Amniotic epithelial cell (primary cell): ENCODE measurements around the gene MGME1.
"Not testable (repeated sequence)": the region's sequence is repeated elsewhere in the genome, so short reads cannot be mapped to it uniquely, and the experiment has no call there.

Experiments used
- DNase-seq: peaks from one replicate; pipeline ENCODE4 v3.0.0-alpha.2; 2010; ENCODE audit warnings: low read depth

The MGME1 gene

GRCh38 chr20:18020931-18021330 is 52.1 kb downstream of the MGME1 start:
- no peak for DNase-seq

DNA sequence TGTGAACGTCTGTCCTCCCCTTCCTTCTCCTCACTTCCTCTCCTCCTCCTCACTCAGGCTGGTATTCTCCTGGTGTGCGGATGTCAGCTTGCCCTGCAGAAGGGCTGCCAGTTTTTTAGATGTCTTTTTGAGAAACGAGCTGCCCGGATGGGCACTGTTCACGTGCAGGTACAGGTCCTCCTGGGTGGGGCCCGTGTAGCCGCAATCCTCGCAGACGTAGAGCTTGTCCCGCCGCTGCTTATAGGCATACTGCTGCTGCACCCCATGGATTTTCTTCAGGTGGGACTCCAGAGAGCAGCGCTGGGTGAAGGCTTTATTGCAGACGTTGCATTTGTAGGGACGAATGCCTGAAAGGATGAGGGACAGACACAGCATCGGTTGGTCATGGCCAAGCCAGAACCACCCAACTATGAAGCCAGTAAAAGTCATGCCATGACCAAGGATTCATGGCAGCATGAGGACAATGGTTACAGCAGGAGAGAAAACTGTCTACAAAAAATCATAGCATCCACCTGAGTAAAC is 55.8 kb downstream of the MGME1 start:
- no peak for DNase-seq

DNA sequence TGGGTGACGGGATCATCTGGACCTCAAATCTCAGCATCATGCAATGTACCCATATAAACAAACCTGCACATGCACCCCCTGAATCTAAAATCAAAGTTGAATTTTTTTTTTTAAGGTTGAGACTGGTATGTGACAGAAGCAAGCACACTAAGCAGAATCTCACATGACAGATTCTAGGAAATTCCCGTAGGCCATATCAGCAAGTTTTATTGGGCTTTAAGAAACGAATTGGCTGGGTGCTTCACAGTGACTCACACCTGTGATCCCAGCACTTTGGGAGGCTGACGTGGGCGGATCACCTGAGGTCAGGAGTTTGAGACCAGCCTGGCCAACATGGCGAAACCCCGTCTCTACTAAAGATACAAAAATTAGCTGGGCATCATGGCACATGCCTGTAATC is 58.2 kb downstream of the MGME1 start:
- DNase-seq: not testable (repeated sequence)

DNA sequence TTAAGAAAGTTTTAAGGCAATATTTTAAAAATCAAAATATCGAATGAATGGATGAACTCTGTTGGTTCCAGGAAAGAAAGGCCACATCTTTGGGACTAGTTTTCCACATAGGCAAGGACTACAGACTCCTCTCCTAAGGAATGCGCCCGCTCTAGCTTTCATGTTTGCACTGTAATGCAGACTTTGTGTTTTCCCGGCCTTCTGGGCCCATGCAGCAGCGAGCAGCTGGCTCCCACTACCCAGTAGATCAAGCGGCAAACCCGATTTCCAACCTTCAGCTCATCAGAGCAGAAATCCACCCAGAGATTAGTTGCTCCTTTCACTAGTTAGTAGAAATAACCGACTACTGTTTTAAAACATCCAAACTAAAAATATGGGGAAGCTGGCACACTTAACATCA is 61.2 kb downstream of the MGME1 start:
- DNase-seq: no peak

GRCh38 chr20:18031050-18031449 is 62.2 kb downstream of the MGME1 start:
- no peak for DNase-seq

GRCh38 chr20:18031888-18032509 is 63.2 kb downstream of the MGME1 start:
- no peak for DNase-seq

DNA sequence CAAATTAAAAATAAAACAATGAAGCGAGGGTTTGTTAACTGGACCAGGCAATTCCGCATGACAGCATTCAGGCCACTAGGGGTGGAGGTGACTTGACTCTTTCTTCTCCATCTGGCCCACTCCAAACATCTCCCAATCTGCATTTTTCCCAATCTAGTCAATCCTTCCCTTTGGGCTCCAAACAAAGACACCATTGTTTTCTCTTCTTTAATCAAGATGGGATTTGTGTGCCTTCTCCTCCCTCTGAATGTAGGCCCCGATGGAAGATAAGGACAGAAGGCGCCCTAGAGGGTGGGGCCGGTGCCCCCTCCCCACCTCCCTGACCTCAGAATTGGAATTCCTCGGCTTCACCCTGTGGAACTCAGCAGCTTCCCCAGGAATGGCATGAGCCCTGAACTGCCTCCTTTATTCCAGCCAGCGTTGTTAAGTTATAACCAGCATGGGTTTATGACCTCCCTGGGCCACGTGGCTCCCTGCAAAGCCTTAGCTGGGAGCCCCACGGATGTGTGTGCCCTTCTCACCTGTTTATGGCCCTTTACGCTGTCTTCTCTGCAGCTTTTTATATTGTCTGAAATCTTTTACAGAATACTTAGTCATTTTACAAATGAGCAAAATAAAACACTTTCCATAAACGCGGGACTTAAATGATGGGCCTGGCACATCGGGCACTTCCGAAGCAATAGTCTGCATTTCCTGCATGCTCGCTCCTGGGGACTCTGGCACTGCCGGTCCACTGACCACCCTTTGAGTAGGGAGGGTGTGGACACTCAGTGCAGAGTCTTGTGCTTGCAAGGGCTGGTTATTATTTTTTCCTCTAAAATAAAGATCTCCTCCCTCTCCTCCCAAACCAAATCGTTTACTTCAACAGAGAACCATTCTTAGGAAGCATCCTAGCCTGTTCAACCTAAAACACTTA is 64.4 kb downstream of the MGME1 start:
- DNase-seq: no peak

GRCh38 chr20:18034039-18034438 is 65.2 kb downstream of the MGME1 start:
- DNase-seq: no peak

DNA sequence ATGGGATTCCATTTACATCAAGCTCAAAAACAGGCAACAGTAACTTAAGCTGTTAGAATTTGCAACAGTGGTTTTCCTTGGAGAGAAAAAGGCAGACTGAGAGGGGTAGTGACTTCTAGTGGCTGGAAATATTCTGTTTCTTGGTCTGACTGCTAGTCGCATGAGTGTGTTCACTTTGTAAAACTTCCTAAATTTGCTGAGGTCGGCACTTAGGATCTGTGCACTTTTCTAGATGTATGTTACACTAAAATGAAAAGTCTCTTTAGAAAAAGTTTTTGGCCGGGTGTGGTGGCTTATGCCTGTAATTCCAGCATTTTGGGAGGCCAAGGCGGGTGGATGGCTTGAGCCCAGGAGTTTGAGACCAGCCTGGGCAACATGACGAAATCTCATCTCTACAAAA is 70.2 kb downstream of the MGME1 start:
- DNase-seq: no peak
